PC-3 (cell line): ENCODE measurements around the gene TARS1.

Source experiments
- EZH2 ChIP-seq: fragments of 300-600 bp; sonication (generic); IDR thresholded peaks from one replicate; pipeline ENCODE4 v1.6.1; 2017; ENCODE audit warnings: antibody characterized with exemption, mild to moderate bottlenecking, low read length; ENCODE audit not compliant: unreplicated experiment
- EZH2phosphoT487 ChIP-seq: fragments of 300-600 bp; sonication (generic); IDR thresholded peaks from 2 replicates; pipeline ENCODE4 v1.6.1; 2018; ENCODE audit warnings: mild to moderate bottlenecking, antibody characterized with exemption, low read length, borderline replicate concordance
- TF ChIP-seq, protein P1 (sequence below): fragments of 300-600 bp; sonication (generic); conservative IDR thresholded peaks from 2 replicates; pipeline ENCODE4 v1.5.1; 2017; ENCODE audit warnings: antibody characterized with exemption, low read depth, mild to moderate bottlenecking, low read length

DNA sequence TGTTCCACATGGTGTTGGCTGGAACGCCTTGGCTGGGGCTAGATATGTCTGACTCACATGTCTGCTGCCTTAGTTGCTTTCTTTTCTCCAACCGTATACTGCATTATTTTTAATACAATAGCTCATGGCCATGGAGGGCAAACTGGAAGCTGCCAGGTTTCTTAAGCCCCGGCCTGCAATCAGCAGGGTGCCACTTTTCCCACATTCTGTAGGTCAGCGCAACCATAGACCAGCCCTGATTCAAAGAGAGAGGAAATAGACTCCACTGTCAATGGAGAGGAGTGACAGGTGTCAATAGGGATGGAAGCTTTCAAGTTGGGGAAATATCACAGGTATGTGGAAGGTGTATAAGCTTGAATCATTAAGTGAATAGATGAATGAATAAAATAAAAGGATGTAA lies 60.5 kb downstream of the TARS1 start:
- TF ChIP-seq, protein P1, sequence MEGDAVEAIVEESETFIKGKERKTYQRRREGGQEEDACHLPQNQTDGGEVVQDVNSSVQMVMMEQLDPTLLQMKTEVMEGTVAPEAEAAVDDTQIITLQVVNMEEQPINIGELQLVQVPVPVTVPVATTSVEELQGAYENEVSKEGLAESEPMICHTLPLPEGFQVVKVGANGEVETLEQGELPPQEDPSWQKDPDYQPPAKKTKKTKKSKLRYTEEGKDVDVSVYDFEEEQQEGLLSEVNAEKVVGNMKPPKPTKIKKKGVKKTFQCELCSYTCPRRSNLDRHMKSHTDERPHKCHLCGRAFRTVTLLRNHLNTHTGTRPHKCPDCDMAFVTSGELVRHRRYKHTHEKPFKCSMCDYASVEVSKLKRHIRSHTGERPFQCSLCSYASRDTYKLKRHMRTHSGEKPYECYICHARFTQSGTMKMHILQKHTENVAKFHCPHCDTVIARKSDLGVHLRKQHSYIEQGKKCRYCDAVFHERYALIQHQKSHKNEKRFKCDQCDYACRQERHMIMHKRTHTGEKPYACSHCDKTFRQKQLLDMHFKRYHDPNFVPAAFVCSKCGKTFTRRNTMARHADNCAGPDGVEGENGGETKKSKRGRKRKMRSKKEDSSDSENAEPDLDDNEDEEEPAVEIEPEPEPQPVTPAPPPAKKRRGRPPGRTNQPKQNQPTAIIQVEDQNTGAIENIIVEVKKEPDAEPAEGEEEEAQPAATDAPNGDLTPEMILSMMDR, result no peak
- no peak for TF ChIP-seq EZH2phosphoT487
- TF ChIP-seq EZH2, result no peak
